ENCODE data around the gene GBP4. TPM values are rescaled to one million over a fixed set of nuclear protein-coding genes. Genes with fewer than 3 reads are reported as not detected.
"Not testable (repeated sequence)": the region's sequence is repeated elsewhere in the genome, so short reads cannot be mapped to it uniquely, and the experiment has no call there.

GBP4 gene
- total RNA-seq (ENCODE audit: low replicate concordance) = 0.89 and 1.2 TPM in 2 replicates
- long read RNA-seq, full-length matches to known transcripts = 5 of 10 reads
- long read RNA-seq, partial matches to known transcripts = 5 of 10 reads
- long read RNA-seq, other reads (novel, unspliced or antisense) = 0 of 10 reads

- TF ChIP-seq CTCF (conservative IDR thresholded peaks at IDR 0.05) = no peak
- Mint-ChIP-seq H3K27ac (no peak within 1 kb of the TSS), H3K4me3 (peak within 1 kb of the TSS; percentile 38), H3K4me1 (ENCODE audit: unreplicated experiment) (peaks cover 15% of the 10 kb centered on the region), H3K27me3 (peaks cover 6% of the 10 kb centered on the region), H3K36me3 (no peaks in the 10 kb centered on the region), H3K9me3 (no peaks in the 10 kb centered on the region)
- no peak for DNase-seq (ENCODE audit: extremely low spot score, unreplicated experiment)
Observed at GRCh38 chr1:89198491-89199072, at the start of gene GBP4. GBP4 (minus strand) TSS chr1:89198942; CDS start chr1:89198834, 108 bp downstream.

- Mint-ChIP-seq H3K4me1 (ENCODE audit: unreplicated experiment) (no peaks in the 10 kb centered on the region), H3K27ac (no peak overlapping the region), H3K27me3 (peaks cover 8% of the 10 kb centered on the region), H3K36me3 (no peaks in the 10 kb centered on the region), H3K9me3 (no peaks in the 10 kb centered on the region), H3K4me3 (no peak overlapping the region)
- TF ChIP-seq CTCF (conservative IDR thresholded peaks at IDR 0.05) = no peak
- no peak for DNase-seq (ENCODE audit: extremely low spot score, unreplicated experiment)
Observed at GRCh38 chr1:89243046-89243445, 44.3 kb upstream of the GBP4 start.

GRCh38 chr1:89221341-89221740, 22.6 kb upstream of the GBP4 start:
- no peaks in the 10 kb centered on the region for H3K27me3 Mint-ChIP-seq
- TF ChIP-seq CTCF (conservative IDR thresholded peaks at IDR 0.05) = no peak
- no peak overlapping the region for H3K4me3 Mint-ChIP-seq
- H3K36me3 Mint-ChIP-seq = no peaks in the 10 kb centered on the region
- no peak for DNase-seq (ENCODE audit: extremely low spot score, unreplicated experiment)
- peaks cover 4% of the 10 kb centered on the region for H3K9me3 Mint-ChIP-seq
- no peak overlapping the region for H3K27ac Mint-ChIP-seq
- H3K4me1 Mint-ChIP-seq (ENCODE audit: unreplicated experiment) = peaks cover 5% of the 10 kb centered on the region

GRCh38 chr1:89219851-89220250, 21.1 kb upstream of the GBP4 start:
- DNase-seq (ENCODE audit: extremely low spot score, unreplicated experiment); H3K27me3 Mint-ChIP-seq; H3K9me3 Mint-ChIP-seq; H3K4me1 Mint-ChIP-seq (ENCODE audit: unreplicated experiment); H3K27ac Mint-ChIP-seq; H3K36me3 Mint-ChIP-seq; H3K4me3 Mint-ChIP-seq: not testable (repeated sequence)

- H3K36me3 Mint-ChIP-seq; DNase-seq (ENCODE audit: extremely low spot score, unreplicated experiment); H3K27me3 Mint-ChIP-seq; H3K4me1 Mint-ChIP-seq (ENCODE audit: unreplicated experiment); H3K27ac Mint-ChIP-seq; H3K9me3 Mint-ChIP-seq; H3K4me3 Mint-ChIP-seq: not testable (repeated sequence)
Observed at GRCh38 chr1:89218941-89219340, 20.2 kb upstream of the GBP4 start.

- Mint-ChIP-seq H3K4me3 (no peak overlapping the region), H3K36me3 (no peaks in the 10 kb centered on the region), H3K27me3 (no peaks in the 10 kb centered on the region), H3K27ac (no peak overlapping the region), H3K4me1 (ENCODE audit: unreplicated experiment) (no peaks in the 10 kb centered on the region), H3K9me3 (peaks cover 5% of the 10 kb centered on the region)
- no peak for TF ChIP-seq CTCF (conservative IDR thresholded peaks at IDR 0.05)
- DNase-seq (ENCODE audit: extremely low spot score, unreplicated experiment) = no peak
Observed at GRCh38 chr1:89213347-89213746, 14.6 kb upstream of the GBP4 start.

Measured in type B pancreatic cell (in vitro differentiated cells).